ENCODE results near the gene PIANP.

PIANP gene

DNA sequence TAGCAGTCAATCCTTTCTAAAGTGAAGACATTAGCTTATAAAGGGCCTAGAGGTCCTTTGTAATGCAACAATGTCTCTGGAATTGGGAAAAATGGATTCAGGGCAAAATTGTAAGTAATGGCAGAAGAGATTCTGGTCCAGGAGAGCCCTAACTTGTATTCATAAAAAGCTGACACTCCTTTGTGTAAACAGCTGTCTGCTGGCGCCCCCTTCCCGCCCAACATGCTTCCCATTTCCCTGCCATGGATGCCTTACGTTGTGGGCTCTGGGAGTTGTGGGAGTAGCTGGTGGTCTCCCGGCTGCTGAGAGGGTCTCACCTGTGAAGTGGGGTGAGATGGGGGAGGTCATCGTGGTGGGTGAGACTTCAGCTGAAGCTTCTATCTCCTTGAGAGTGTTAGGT lies 55.7 kb downstream of the PIANP start:
- in situ Hi-C loops (cut with MboI; ENCODE audit: low sequenced_read_pairs, unreplicated experiment), result no loop called here
- DNase-seq (ENCODE audit: low spot score), result no peak
- TF ChIP-seq, protein P1, sequence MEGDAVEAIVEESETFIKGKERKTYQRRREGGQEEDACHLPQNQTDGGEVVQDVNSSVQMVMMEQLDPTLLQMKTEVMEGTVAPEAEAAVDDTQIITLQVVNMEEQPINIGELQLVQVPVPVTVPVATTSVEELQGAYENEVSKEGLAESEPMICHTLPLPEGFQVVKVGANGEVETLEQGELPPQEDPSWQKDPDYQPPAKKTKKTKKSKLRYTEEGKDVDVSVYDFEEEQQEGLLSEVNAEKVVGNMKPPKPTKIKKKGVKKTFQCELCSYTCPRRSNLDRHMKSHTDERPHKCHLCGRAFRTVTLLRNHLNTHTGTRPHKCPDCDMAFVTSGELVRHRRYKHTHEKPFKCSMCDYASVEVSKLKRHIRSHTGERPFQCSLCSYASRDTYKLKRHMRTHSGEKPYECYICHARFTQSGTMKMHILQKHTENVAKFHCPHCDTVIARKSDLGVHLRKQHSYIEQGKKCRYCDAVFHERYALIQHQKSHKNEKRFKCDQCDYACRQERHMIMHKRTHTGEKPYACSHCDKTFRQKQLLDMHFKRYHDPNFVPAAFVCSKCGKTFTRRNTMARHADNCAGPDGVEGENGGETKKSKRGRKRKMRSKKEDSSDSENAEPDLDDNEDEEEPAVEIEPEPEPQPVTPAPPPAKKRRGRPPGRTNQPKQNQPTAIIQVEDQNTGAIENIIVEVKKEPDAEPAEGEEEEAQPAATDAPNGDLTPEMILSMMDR (IDR thresholded peaks at IDR 0.05; ENCODE audit: borderline replicate concordance, control extremely low read depth, extremely low read depth, insufficient read depth, missing control alignments), result peak; percentile 30

DNA sequence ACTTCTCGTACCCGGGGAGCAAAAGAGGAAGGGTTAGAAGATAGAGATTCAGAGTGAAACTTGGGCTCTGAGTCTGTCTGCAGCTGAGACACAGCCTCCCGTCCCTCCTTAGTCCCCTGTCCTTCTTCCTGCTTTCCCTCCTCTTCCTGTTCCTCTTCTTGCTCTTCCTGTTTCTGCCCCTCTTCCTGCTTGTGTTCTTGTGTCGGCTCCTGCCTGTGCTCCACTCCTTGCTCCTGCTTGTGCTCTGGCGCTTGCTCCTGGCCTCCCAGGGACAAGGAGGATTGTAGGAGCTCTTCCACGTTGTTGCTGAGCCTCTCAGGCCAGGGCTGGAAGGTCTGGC lies 56.4 kb downstream of the PIANP start:
- TF ChIP-seq, protein P1 (IDR thresholded peaks at IDR 0.05; ENCODE audit: borderline replicate concordance, control extremely low read depth, extremely low read depth, insufficient read depth, missing control alignments), result no peak
- DNase-seq (ENCODE audit: low spot score), result peak; percentile 60
- in situ Hi-C loops (cut with MboI; ENCODE audit: low sequenced_read_pairs, unreplicated experiment), result no loop called here
